Tibial nerve (tissue), 4 donors: ENCODE results near the gene GHDC. TPM values are rescaled to one million over a fixed set of nuclear protein-coding genes. Genes with fewer than 3 reads are reported as not detected.
"Not testable (repeated sequence)": the region's sequence is repeated elsewhere in the genome, so short reads cannot be mapped to it uniquely, and the experiment has no call there.

Source experiments
- DNase-seq, 2 donors: peaks; one replicate each; pipeline ENCODE4 v3.0.0-alpha.2; 2019; ENCODE audit warnings: low spot score in 2 of 2
- H3K27ac ChIP-seq, 4 donors: fragments of 200-600 bp; sonication (generic) in 3 of 4; one replicate each; pipeline ENCODE4 v1.5.1; 2017 to 2019; ENCODE audit warnings: mild to moderate bottlenecking in 1 of 4
- H3K27me3 ChIP-seq, 2 donors: fragments of 200-600 bp; sonication (generic) in 1 of 2; one replicate each; pipeline versions ENCODE4 v1.5.1 to v1.6.0; 2017 to 2019
- H3K36me3 ChIP-seq, 3 donors: fragments of 200-600 bp; sonication (generic); one replicate each; pipeline ENCODE4 v1.5.1; 2018 to 2019
- H3K4me1 ChIP-seq, 4 donors: fragments of 200-600 bp; sonication (generic) in 3 of 4; one replicate each; pipeline ENCODE4 v1.5.1; 2017 to 2019
- H3K4me3 ChIP-seq, 4 donors: fragments of 200-600 bp; sonication (generic) in 3 of 4; one replicate each; pipeline ENCODE4 v1.5.1; 2017 to 2019; ENCODE audit warnings: mild to moderate bottlenecking in 1 of 4, moderate library complexity in 1 of 4
- H3K9me3 ChIP-seq, 4 donors: fragments of 200-600 bp; sonication (generic) in 3 of 4; one replicate each; pipeline ENCODE4 v1.5.1; 2017 to 2019
- EP300 ChIP-seq, 2 donors: sonication (generic); formaldehyde crosslinking; IDR thresholded peaks; one replicate each; pipeline ENCODE4 v1.6.1; 2017; ENCODE audit warnings: antibody characterized with exemption in 2 of 2, mild to moderate bottlenecking in 1 of 2
- POLR2A ChIP-seq, 2 donors: fragments of 450-650 bp; IDR thresholded peaks; one replicate each; pipeline ENCODE4 v1.6.1; 2017; ENCODE audit warnings: antibody characterized with exemption in 2 of 2, mild to moderate bottlenecking in 2 of 2, moderate library complexity in 2 of 2
- WGBS, 2 donors: methylation state at CpG; one replicate each; pipeline ENCODE4 v1.1.5; 2018; 5-methylcytosine and 5-hydroxymethylcytosine counted together
- total RNA-seq, 4 donors: library from RNA; depleted of rRNA; stranded (reverse); fragments of >200 nt; gene quantifications; one replicate each; pipeline ENCODE4 v1.1.0, GENCODE V29; 2016
- TF ChIP-seq, protein P1 (sequence below), 5 experiments: fragments of 200-600 bp in 3 of 5; fragments of 450-650 bp in 2 of 5; sonication (generic) in 3 of 5; IDR thresholded peaks; one replicate each; pipeline ENCODE4 v1.5.1; 2016 to 2019; ENCODE audit warnings: antibody characterized with exemption in 5 of 5, mild to moderate bottlenecking in 3 of 5, moderate library complexity in 2 of 5

Gene GHDC
- total RNA-seq, 4 donors from 2014 or later: 36.4 to 77.9 (median 40.7) TPM

DNA sequence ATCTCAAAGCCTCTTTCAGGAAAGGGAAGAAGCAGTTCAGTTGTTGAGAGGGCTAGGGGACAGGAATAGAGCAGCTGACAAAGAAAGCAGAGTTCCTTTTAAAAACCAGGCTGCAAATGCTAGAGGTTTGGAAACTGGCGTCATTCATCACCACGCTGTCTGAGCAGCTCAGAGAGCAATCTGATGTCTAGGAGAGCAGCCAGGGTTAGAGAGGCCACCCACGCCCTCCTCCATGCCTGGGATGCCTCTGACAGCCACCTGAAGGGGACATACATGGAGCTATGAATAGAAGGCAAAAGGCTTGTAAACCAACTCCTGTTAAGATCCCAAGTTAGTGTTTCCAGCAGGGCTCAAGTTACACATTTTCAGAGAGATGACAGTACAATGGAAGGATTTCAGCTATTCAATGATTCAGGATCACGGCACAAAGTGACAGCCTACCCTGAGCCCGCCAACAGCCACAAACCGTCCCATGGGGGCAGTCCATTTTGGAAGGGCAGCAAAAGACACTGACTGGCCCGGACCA is 51.9 kb downstream of the GHDC start:
- Histone ChIP-seq H3K27me3 (no peaks in the 10 kb centered on the region), H3K9me3 (no peaks in the 10 kb centered on the region), H3K4me3 (no peak overlapping the region), H3K4me1 (peaks cover 0 to 56% (median 20%) of the 10 kb centered on the region in 4 donors), H3K36me3 (peaks cover 0 to 30% (median 0%) of the 10 kb centered on the region in 3 donors), H3K27ac (peak overlapping the region in 2 of 4 donors; percentile 40 to 55)
- 46 to 68% methylated on average over 7 of the region's 7 CpGs for WGBS, 2 donors
- DNase-seq: no peak
- no peak for TF ChIP-seq POLR2A (IDR thresholded peaks at IDR 0.05)
- TF ChIP-seq, protein P1, sequence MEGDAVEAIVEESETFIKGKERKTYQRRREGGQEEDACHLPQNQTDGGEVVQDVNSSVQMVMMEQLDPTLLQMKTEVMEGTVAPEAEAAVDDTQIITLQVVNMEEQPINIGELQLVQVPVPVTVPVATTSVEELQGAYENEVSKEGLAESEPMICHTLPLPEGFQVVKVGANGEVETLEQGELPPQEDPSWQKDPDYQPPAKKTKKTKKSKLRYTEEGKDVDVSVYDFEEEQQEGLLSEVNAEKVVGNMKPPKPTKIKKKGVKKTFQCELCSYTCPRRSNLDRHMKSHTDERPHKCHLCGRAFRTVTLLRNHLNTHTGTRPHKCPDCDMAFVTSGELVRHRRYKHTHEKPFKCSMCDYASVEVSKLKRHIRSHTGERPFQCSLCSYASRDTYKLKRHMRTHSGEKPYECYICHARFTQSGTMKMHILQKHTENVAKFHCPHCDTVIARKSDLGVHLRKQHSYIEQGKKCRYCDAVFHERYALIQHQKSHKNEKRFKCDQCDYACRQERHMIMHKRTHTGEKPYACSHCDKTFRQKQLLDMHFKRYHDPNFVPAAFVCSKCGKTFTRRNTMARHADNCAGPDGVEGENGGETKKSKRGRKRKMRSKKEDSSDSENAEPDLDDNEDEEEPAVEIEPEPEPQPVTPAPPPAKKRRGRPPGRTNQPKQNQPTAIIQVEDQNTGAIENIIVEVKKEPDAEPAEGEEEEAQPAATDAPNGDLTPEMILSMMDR (IDR thresholded peaks at IDR 0.05): no peak
- TF ChIP-seq EP300 (IDR thresholded peaks at IDR 0.05): no peak

DNA sequence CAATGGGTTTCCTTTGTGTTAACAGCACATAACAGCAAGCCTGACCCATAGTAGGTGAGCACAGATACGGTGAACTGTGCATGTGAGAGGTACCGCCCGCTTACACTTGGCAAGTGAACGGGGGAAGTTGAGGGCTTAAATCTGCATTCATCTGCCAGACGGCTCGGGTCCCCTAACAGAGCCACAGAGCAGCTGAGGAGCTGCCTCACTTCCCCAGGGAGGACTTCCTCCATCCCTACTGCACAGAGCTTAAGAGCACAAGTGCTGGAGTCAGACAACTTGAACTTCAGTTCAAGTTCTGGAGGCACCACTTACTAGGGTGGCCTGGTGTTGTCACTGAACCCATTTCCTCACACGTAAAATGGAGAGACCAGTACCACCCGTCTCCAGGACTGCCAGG is 52.9 kb downstream of the GHDC start:
- Histone ChIP-seq H3K27ac (peak overlapping the region in 1 of 4 donors; percentile 25), H3K9me3 (no peaks in the 10 kb centered on the region), H3K4me1 (peaks cover 0 to 61% (median 23%) of the 10 kb centered on the region in 4 donors), H3K36me3 (peaks cover 0 to 24% (median 0%) of the 10 kb centered on the region in 3 donors), H3K4me3 (no peak overlapping the region), H3K27me3 (no peaks in the 10 kb centered on the region)
- DNase-seq: no peak
- 56 to 72% methylated on average over 6 to 8 of the region's 8 CpGs for WGBS, 2 donors
- TF ChIP-seq, protein P1 (IDR thresholded peaks at IDR 0.05): no peak
- TF ChIP-seq EP300 (IDR thresholded peaks at IDR 0.05) (no peak), POLR2A (IDR thresholded peaks at IDR 0.05) (no peak)

DNA sequence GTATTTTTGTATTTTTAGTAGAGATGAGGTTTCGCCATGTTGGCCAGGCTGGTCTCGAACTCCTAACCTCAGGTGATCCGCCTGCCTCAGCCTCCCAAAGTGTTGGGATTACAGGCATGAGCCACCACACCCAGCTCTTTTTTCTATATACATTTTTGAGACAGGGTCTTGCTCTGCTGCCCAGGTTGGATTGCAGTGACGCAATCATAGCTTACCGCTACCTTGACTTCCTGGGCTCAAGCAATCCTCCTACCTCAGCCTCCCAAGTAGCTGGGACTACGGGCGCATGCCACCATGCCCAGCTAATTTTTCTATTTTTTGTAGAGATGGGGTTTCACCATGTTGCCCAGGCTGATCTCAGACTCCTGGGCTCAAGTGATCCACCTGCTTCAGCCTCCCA is 53.6 kb downstream of the GHDC start:
- H3K27me3 ChIP-seq, H3K4me3 ChIP-seq, H3K27ac ChIP-seq, DNase-seq, H3K9me3 ChIP-seq: not testable (repeated sequence)
- Histone ChIP-seq H3K4me1 (peaks cover 0 to 66% (median 27%) of the 10 kb centered on the region in 4 donors), H3K36me3 (peaks cover 0 to 18% (median 0%) of the 10 kb centered on the region in 3 donors)
- 95 to 99% methylated on average over 7 of the region's 7 CpGs for WGBS, 2 donors

Other genes with a start within 250 kb of the GHDC start
- 100 to 1,000 TPM; 174 to 345 (median 256) TPM for gene CNP, start 227.7 kb downstream of the GHDC start, total RNA-seq
- 10 to 100 TPM; 56.6 to 90.2 (median 71.8) TPM for gene DNAJC7, start 177.1 kb downstream of the GHDC start, total RNA-seq
- 10 to 100 TPM; 17.7 to 39.9 (median 23.8) TPM for gene NKIRAS2, start 174.4 kb downstream of the GHDC start, total RNA-seq
- 1 to 10 TPM; 1.2 to 2.9 (median 2.1) TPM for gene C17orf113, start 143.9 kb downstream of the GHDC start, total RNA-seq
- gene ZNF385C, start 96.0 kb downstream of the GHDC start, total RNA-seq: 1 to 10 TPM in 1 of 4 donors, under 1 TPM in 1, not detected in 2; 0.20 to 1.5 TPM
- 10 to 100 TPM; 15.9 to 29.4 (median 21.7) TPM for gene DHX58, start 81.8 kb downstream of the GHDC start, total RNA-seq
- 100 to 1,000 TPM in 2 of 4 donors, 10 to 100 TPM in 2; 92.2 to 143 (median 105) TPM for gene KAT2A, start 73.1 kb downstream of the GHDC start, total RNA-seq
- under 1 TPM in 1 of 4 donors, not detected in 3; 0.22 TPM for gene HSPB9, start 71.7 kb downstream of the GHDC start, total RNA-seq
- 100 to 1,000 TPM in 3 of 4 donors, 10 to 100 TPM in 1; 94.8 to 137 (median 117) TPM for gene RAB5C, start 39.5 kb downstream of the GHDC start, total RNA-seq
- gene KCNH4, start 13.4 kb downstream of the GHDC start, total RNA-seq: under 1 TPM in 1 of 4 donors, not detected in 3; 0.30 TPM
- gene HCRT, start 9.0 kb downstream of the GHDC start, total RNA-seq: not detected
- gene STAT5B, start 81.9 kb upstream of the GHDC start, total RNA-seq: 100 to 1,000 TPM in 3 of 4 donors, 10 to 100 TPM in 1; 96.8 to 117 (median 104) TPM
- gene STAT5A, start 94.0 kb upstream of the GHDC start, total RNA-seq: 100 to 1,000 TPM in 3 of 4 donors, 10 to 100 TPM in 1; 95.2 to 150 (median 127) TPM
- gene STAT3, start 193.9 kb upstream of the GHDC start, total RNA-seq: 100 to 1,000 TPM; 133 to 322 (median 188) TPM
- 100 to 1,000 TPM; 441 to 784 (median 706) TPM for gene CAVIN1, start 228.8 kb upstream of the GHDC start, total RNA-seq